GM23248 (cell line): ENCODE results near the gene HERC2.

Experiments
- EZH2 ChIP-seq: fragments of 200-600 bp; sonication (generic); IDR thresholded peaks from 2 replicates; pipeline ENCODE4 v1.6.1; 2018; ENCODE audit warnings: antibody characterized with exemption, mild to moderate bottlenecking; ENCODE audit not compliant: insufficient read depth, poor library complexity, severe bottlenecking
- EZH2phosphoT487 ChIP-seq: fragments of 200-600 bp; sonication (generic); IDR thresholded peaks from 2 replicates; pipeline ENCODE4 v1.6.1; 2018; ENCODE audit warnings: antibody characterized with exemption, moderate library complexity, mild to moderate bottlenecking, low read depth; ENCODE audit not compliant: insufficient read depth

DNA sequence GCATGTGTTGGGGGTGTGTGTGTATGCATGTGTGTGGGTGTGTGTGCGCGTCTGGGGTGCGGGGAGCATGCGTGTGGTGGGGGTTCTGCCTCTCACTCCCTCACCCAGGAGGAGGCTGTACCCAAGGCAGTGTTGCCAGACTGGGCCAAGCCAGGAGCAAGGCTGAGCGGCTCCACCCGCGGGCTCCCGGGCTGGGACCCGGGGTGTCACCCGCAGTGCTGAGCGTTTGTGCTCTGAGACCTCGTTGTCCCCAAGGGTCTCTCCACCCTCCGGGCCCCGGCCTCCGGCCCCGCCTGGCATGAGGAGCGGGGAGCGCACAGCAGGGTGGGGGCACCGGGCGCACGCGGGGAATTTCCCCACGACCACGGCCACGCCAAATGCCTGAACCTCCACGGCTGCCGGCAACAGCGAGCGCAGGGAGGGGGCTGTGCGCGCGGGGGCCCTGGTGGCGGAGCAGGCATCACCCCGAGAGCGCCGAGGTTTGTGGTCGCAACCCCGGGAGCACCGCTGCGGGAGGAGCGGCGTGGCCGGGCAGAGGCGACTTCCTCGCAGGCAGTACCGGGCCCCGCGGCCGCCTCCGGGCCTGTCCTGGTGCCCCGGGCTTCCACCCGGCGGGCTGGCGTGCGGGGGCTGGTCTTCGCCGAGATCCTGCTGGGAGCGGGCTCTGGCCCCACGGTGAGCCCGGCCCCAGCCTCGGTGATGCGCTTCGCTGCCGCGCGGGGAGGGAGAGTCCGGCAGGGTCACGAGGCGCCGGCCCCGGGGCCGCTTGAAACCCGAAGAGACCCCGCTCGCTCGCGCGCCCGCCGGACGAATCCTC, 215.5 kb downstream of the HERC2 start:
- TF ChIP-seq EZH2phosphoT487, result no peak
- no peak for TF ChIP-seq EZH2
